ENCODE measurements around the gene CCL27.
A peak's percentile ranks its signal among the peaks of the same experiment; 100 is the strongest.

CCL27 gene

DNA sequence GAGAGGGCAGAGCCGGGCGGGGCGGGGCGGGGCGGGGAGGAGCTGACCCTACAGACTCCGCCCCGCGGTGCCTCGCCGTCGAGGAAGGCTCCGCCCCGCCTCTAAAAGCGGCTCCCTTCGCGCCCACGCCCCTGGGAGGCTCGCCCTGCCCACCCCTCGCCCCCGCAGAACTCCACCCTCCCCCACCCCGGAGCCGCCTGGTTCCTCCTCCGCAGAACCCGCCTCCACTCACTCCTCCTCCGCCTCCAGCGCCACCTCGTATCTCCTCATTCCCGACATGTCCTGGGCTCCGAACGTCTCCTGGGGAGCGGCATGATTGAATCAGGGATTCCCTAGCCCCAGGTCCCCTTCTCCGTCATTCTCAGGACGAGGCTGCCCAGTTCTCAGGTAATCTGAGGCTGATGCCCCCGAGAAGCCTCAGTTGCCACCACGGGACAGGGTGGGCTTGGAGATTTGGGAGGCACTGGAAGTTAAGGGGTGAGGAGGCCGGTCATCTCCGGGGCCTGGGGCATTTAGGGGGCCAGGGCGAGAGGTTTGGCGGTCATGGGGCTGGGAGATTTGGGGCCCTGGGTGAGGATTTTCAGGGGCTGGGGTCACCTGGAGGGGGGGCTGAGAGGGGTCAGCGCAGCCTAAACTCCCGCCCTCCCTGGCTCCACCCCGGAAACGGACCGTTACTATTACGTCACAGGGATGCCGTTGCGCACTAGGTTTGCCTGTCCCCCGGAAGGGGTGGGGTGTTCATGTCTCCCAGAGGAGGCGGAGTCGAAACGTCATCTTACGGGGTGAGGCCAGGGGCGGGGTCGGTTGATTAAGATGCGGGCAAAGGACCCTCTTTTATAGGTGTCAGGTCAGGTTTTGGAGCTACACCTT, 3.2 kb upstream of the CCL27 start:
- no peak for TF ChIP-seq ZNF274 (IDR thresholded peaks at IDR 0.05; ENCODE audit: low read depth, low read length)
- peak overlapping the region; percentile 79 for H3K4me3 ChIP-seq (ENCODE audit: low read length)

GRCh38 chr9:34665067-34665380, 2.6 kb upstream of the CCL27 start:
- H3K4me3 ChIP-seq (ENCODE audit: low read length) = peak overlapping the region; percentile 46; the same call in 1 of the 2 replicates

GRCh38 chr9:34664281-34665066, 2.0 kb upstream of the CCL27 start:
- no peak overlapping the region; the same call in 1 of the 2 replicates for H3K4me3 ChIP-seq (ENCODE audit: low read length)
- TF ChIP-seq ZNF274 (IDR thresholded peaks at IDR 0.05; ENCODE audit: low read depth, low read length) = no peak

More at GRCh38 chr9:34665067-34665380, 2.6 kb upstream of the CCL27 start:
- no peak for TF ChIP-seq ZNF274 (IDR thresholded peaks at IDR 0.05; ENCODE audit: low read depth, low read length)

- TF ChIP-seq ZNF274 (IDR thresholded peaks at IDR 0.05; ENCODE audit: low read depth, low read length) = no peak
- no peak overlapping the region for H3K4me3 ChIP-seq (ENCODE audit: low read length)
These were observed 797 bp upstream of the CCL27 start for GRCh38 chr9:34663303-34663605.

- H3K4me3 ChIP-seq (ENCODE audit: low read length) = no peak overlapping the region
- TF ChIP-seq ZNF274 (IDR thresholded peaks at IDR 0.05; ENCODE audit: low read depth, low read length) = no peak
These were observed 2.7 kb downstream of the CCL27 start for GRCh38 chr9:34659592-34660253.

DNA sequence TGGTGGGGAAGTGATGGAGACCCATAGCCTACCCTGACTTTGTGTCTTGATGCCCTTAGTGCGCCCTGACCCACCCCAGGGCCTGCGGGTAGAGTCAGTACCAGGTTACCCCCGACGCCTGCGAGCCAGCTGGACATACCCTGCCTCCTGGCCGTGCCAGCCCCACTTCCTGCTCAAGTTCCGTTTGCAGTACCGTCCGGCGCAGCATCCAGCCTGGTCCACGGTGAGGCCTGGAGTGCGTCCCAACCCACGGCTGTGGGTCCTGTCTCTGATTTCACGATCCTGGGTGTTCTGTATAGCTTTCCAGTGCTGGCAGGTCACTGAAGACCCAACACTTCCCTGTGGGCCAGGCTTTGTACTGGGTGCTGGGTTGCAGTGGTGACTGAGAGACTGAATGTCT, 4.0 kb downstream of the CCL27 start:
- no peak overlapping the region for H3K4me3 ChIP-seq (ENCODE audit: low read length)
- TF ChIP-seq ZNF274 (IDR thresholded peaks at IDR 0.05; ENCODE audit: low read depth, low read length) = no peak

- TF ChIP-seq ZNF274 (IDR thresholded peaks at IDR 0.05; ENCODE audit: low read depth, low read length) = no peak
- no peak overlapping the region for H3K4me3 ChIP-seq (ENCODE audit: low read length)
These were observed 5.5 kb downstream of the CCL27 start for GRCh38 chr9:34656992-34657391.

- H3K4me3 ChIP-seq (ENCODE audit: low read length) = no peak overlapping the region
- no peak for TF ChIP-seq ZNF274 (IDR thresholded peaks at IDR 0.05; ENCODE audit: low read depth, low read length)
These were observed 7.1 kb downstream of the CCL27 start for GRCh38 chr9:34655394-34655793.

DNA sequence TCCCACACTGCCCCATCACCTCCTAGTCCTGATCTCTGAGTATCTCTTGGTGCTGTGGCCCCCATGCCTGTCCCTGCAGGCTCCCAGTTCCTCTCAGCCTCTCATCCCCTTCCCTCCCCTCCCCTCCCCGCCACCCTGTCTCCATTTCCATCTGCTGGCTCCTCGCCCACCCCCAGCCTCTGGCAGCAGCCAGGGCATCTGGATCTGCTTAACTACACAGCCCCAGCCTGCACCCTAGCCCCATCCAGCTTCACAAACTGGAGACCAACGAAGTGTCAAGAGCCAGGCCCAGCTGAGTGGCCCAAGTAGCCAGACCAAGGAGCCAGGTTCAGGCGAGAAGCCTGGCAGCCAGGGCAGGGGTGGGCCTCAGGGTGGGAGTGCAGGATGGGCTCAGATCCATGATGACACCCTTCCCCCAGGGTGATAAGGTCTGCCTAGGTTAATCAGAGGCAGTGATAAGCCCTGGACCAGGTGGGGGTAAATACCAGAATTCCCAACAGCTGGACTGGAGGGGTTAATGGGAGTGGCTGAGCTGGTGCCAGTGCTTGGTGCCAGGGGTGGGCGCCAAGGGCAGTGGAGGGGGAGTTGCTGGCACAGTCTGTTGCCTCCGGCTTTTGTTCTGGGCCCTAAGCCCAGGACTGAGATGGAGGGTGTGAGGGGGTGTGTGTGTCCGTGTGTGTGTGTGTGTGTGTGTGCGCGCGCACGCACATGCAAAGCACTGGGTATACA, 8.0 kb downstream of the CCL27 start:
- no peak for TF ChIP-seq ZNF274 (IDR thresholded peaks at IDR 0.05; ENCODE audit: low read depth, low read length)

GRCh38 chr9:34653151-34654072, 9.0 kb downstream of the CCL27 start:
- no peak overlapping the region for H3K4me3 ChIP-seq (ENCODE audit: low read length)
- no peak for TF ChIP-seq ZNF274 (IDR thresholded peaks at IDR 0.05; ENCODE audit: low read depth, low read length)

More for the DNA sequence above, 8.0 kb downstream of the CCL27 start:
- no peak overlapping the region for H3K4me3 ChIP-seq (ENCODE audit: low read length)

- no peak overlapping the region for H3K4me3 ChIP-seq (ENCODE audit: low read length)
- TF ChIP-seq ZNF274 (IDR thresholded peaks at IDR 0.05; ENCODE audit: low read depth, low read length) = no peak
These were observed 9.9 kb downstream of the CCL27 start for GRCh38 chr9:34652602-34653000.

- TF ChIP-seq ZNF274 (IDR thresholded peaks at IDR 0.05; ENCODE audit: low read depth, low read length) = no peak
- no peak within 1 kb of the TSS for H3K4me3 ChIP-seq (ENCODE audit: low read length)
These were observed 10.4 kb downstream of the CCL27 start, which contains the start of gene IL11RA for GRCh38 chr9:34651876-34652601. IL11RA (plus strand) TSS chr9:34652185; CDS start chr9:34655218, 3,033 bp downstream.
